Ammon's horn (tissue), 1 donor: ENCODE results near the gene ADGRE2.

Source experiments
- DNase-seq: peaks from one replicate; pipeline ENCODE4 v3.0.0-alpha.2; 2016; ENCODE audit warnings: low spot score

Gene ADGRE2

GRCh38 chr19:14733574-14733973, 44.8 kb downstream of the ADGRE2 start:
- DNase-seq: no peak

DNA sequence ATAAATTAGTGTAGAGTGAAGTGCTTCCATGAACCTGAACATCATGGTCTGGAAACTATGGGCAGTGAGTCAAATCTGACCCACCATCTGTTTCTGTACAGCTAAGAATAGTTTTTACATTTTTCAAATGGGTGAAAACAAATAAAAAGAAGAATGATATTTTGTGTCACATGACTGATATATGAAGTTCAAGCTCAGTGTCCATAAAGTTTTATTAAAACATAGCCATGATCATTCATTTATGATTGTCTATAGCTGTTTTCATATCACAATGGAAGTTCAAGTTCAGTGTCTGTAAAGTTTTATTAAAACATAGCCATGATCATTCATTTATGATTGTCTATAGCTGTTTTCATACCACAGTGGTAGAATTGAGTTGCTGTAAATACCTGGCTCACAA, 45.9 kb downstream of the ADGRE2 start:
- DNase-seq: no peak

GRCh38 chr19:14731200-14731599, 47.2 kb downstream of the ADGRE2 start:
- no peak for DNase-seq

GRCh38 chr19:14728595-14728994, 49.8 kb downstream of the ADGRE2 start:
- no peak for DNase-seq

- DNase-seq: no peak
Measured at GRCh38 chr19:14722127-14722526, 56.2 kb downstream of the ADGRE2 start.

DNA sequence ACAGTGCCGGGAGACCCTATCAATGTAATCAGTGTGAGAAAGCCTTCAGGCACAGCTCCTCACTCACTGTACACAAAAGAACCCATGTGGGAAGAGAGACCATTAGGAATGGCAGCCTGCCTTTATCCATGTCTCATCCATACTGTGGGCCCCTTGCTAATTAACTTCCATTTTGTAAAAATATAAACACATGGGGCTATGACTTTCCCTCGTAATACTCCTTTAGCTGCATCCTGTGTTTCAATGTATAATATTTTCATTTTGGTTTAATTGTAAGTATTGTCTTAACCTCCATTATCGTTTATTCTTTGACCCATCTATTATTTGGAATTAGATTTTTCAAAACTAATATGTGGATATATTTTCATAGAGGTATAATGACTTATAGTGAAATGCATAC, 59.2 kb downstream of the ADGRE2 start:
- DNase-seq: no peak

DNA sequence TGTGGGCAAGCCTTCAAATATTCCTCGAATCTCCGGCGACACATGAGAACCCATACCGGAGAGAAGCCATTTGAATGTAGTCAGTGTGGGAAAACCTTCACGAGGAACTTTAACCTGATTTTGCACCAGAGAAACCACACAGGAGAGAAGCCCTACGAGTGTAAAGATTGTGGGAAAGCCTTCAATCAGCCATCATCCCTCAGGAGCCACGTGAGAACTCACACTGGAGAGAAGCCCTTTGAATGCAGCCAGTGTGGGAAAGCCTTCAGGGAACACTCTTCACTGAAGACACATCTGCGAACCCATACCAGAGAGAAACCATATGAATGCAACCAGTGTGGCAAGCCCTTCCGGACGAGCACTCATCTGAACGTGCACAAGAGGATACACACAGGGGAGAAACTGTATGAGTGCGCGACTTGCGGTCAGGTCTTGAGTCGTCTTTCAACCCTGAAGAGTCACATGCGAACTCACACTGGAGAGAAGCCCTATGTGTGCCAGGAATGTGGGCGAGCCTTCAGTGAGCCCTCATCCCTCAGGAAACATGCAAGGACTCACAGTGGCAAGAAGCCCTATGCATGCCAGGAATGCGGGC, 59.7 kb downstream of the ADGRE2 start:
- DNase-seq: no peak

- no peak for DNase-seq
Measured at GRCh38 chr19:14715841-14716240, 62.5 kb downstream of the ADGRE2 start.

GRCh38 chr19:14704450-14704849, 73.9 kb downstream of the ADGRE2 start:
- DNase-seq: no peak

GRCh38 chr19:14703833-14704232, 74.5 kb downstream of the ADGRE2 start:
- no peak for DNase-seq

DNA sequence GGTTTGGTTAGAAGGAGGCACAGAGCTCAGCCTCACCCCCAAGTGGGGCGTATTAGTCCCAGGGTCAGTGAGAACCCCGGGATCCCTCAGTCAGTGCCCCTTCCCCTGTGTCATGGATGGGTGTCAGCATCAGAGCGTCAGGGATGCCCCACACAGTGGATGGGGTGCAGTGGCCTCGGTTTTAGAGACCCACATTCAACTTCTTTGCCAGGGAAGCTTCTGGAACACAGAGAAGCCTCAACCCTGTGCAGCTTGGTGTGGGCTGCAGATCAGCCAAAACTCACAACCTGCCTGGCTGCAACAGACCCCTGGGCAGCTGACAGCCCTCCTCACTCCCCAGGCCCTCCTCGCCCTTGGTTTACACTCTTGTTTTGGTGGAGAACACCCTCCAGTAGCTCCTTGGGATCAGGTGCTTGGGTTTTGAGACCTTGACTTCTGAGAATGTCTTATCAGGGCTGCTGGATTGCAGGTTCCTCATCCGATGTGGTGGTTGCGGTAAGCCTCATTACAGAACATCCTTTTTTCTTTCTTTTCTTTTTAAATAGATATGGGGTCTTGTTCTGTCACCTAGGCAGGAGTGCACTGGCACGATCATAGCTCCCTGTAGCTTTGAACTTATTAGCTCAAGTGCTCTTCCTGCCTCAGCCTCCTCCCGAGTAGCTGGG, 77.5 kb downstream of the ADGRE2 start:
- DNase-seq: no peak

- no peak for DNase-seq
Measured at GRCh38 chr19:14699641-14700040, 78.7 kb downstream of the ADGRE2 start.

GRCh38 chr19:14695471-14695870, 82.9 kb downstream of the ADGRE2 start:
- no peak for DNase-seq

GRCh38 chr19:14694641-14695266, 83.6 kb downstream of the ADGRE2 start:
- no peak for DNase-seq

DNA sequence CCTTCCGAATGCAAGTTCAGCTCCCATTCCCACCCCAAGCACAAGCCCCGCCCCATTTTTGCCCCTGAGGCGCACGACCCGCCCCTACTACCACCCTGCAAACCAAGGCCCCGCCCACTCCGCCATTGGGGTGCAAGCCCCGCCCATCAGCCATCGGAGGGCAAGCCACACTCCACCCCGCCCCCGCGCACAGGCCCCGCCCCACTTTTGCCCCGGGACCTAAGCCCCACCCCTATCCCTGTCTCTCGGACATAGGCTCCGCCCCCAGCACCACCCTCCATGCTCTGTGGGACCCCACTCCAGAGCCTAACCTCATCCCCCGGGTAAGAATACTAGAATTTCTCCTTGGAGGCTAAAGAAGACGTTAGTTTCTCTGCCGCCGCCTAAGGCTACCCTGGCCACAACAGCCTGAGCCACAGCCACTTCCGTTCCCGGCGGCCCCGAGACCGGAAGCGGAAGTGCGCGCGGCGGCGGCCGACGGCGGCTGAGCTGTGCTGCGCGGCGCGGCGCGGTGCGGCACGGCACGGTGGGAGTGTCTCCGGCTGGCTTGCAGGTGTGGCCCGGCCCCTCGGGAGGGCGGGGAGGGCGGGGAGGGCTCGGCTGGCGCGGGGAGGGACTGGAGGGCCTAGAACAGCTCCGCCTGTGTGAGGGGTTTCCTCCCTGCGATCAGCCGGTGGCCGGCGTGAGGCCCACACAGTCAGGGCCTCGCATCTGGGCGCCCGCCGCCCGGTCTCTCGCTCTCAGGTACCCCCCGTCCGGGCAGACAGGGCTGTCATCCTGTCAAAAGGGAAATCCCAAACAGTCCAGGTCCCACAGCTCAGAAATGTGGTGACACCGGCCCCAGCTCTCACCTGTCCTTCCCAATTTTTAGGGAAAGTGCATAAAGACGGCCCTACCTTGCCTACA, 88.5 kb downstream of the ADGRE2 start, which contains the start of gene ZNF333:
Gene ZNF333 (plus strand): TSS at position 451 of the 906 bp plus-strand sequence. CDS start 3,444 bp downstream, outside the sequence.
- DNase-seq: peak; percentile 94

GRCh38 chr19:14686411-14686810, 91.9 kb downstream of the ADGRE2 start:
- no peak for DNase-seq

DNA sequence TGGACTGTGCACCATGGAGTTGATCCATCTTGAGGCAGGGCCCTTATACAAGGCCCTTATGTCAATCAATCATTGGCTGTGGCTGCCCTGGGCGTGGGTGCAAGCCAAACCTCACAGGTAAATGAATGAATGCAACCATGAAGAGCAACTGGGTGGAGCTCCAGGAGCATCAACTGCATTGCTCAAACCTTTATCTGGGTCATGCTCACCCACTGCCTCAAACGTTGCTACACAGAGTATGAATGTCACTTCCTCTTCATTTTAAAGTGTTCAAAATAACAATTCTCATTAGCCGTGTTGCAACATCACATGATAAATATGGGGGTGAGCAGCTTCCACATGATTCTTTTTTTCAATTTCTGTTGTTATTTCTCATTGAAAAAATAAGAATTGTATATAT, 94.9 kb downstream of the ADGRE2 start:
- DNase-seq: no peak
